GM23338 (cell line): ENCODE results near the gene OR5H2. TPM values are rescaled to one million over a fixed set of nuclear protein-coding genes. Genes with fewer than 3 reads are reported as not detected.

Experiments
- polyA plus RNA-seq: library from polyadenylated mRNA; unstranded; fragments of >200 nt; fragmentation: Nextera tagmentation; extraction: Ambion mirVana; gene quantifications from 2 replicates; pipeline ENCODE4 v1.2.1, GENCODE V29; 2016
- total RNA-seq: library from RNA; depleted of rRNA; stranded (reverse); fragments of >200 nt; shearing (Covaris generic); gene quantifications from 2 replicates; pipeline ENCODE4 v1.2.3, GENCODE V29; 2014; rRNA removed

Gene OR5H2
- total and polyA plus RNA-seq, 2 experiments from 2014 or later, result 1.1 TPM; not detected in 1

Other genes with a start within 250 kb of the OR5H2 start
- gene GABRR3, start 247.2 kb upstream of the OR5H2 start, total RNA-seq, result not detected in 2 replicates
- not detected in 2 replicates for gene GABRR3, start 247.2 kb upstream of the OR5H2 start, polyA plus RNA-seq
- not detected in 2 replicates for gene OR5AC2, start 195.3 kb upstream of the OR5H2 start, total RNA-seq
- not detected in 2 replicates for gene OR5AC2, start 195.3 kb upstream of the OR5H2 start, polyA plus RNA-seq
- not detected in 2 replicates for gene OR5H1, start 151.8 kb upstream of the OR5H2 start, total RNA-seq
- not detected in 2 replicates for gene OR5H1, start 151.8 kb upstream of the OR5H2 start, polyA plus RNA-seq
- not detected in 2 replicates for gene OR5H14, start 135.0 kb upstream of the OR5H2 start, total RNA-seq
- gene OR5H14, start 135.0 kb upstream of the OR5H2 start, polyA plus RNA-seq, result 0.05 TPM in 1 of 2 replicates, not detected in the other
- gene OR5H15, start 115.8 kb upstream of the OR5H2 start, total RNA-seq, result not detected in 2 replicates
- not detected in 2 replicates for gene OR5H15, start 115.8 kb upstream of the OR5H2 start, polyA plus RNA-seq
- gene OR5H6, start 18.3 kb upstream of the OR5H2 start, total RNA-seq, result not detected in 2 replicates
- 0.37 and 0.38 TPM in 2 replicates for gene OR5H6, start 18.3 kb upstream of the OR5H2 start, polyA plus RNA-seq
- gene OR5K4, start 71.3 kb downstream of the OR5H2 start, total RNA-seq, result not detected in 2 replicates
- gene OR5K4, start 71.3 kb downstream of the OR5H2 start, polyA plus RNA-seq, result not detected in 2 replicates
- not detected in 2 replicates for gene OR5K3, start 108.2 kb downstream of the OR5H2 start, total RNA-seq
- gene OR5K3, start 108.2 kb downstream of the OR5H2 start, polyA plus RNA-seq, result not detected in 2 replicates
- gene OR5K1, start 180.7 kb downstream of the OR5H2 start, total RNA-seq, result not detected in 2 replicates
- gene OR5K1, start 180.7 kb downstream of the OR5H2 start, polyA plus RNA-seq, result not detected in 2 replicates
- not detected in 2 replicates for gene OR5K2, start 215.2 kb downstream of the OR5H2 start, total RNA-seq
- gene OR5K2, start 215.2 kb downstream of the OR5H2 start, polyA plus RNA-seq, result not detected in 2 replicates
- 92.7 and 99.9 TPM in 2 replicates for gene CLDND1, start 240.4 kb downstream of the OR5H2 start, total RNA-seq
- gene CLDND1, start 240.4 kb downstream of the OR5H2 start, polyA plus RNA-seq, result 57.5 and 59.8 TPM in 2 replicates
- not detected in 2 replicates for gene GPR15, start 249.5 kb downstream of the OR5H2 start, total RNA-seq
- gene GPR15, start 249.5 kb downstream of the OR5H2 start, polyA plus RNA-seq, result 0.35 TPM in 1 of 2 replicates, not detected in the other